Measurements from ENCODE around the gene DSG3. TPM values are rescaled to one million over a fixed set of nuclear protein-coding genes. Genes with fewer than 3 reads are reported as not detected.
"Not testable (repeated sequence)": the region's sequence is repeated elsewhere in the genome, so short reads cannot be mapped to it uniquely, and the experiment has no call there.

The DSG3 gene
- total and polyA plus RNA-seq, 10 of the 15 experiments (the other 5 are each of a cell fraction or from before 2014, with no cell fraction given): 0.01 to 0.36 (median 0.30) TPM

GRCh38 chr18:31493171-31493570, 45.6 kb downstream of the DSG3 start (continued):
- peak in 1 of 2 experiments; percentile 23; a peak in 1 of 3 replicates for TF ChIP-seq EGR1 (IDR thresholded peaks at IDR 0.05; ENCODE audit: borderline replicate concordance in 1 of 2, low read depth in 2 of 2, low read length in 2 of 2)
- no peak for TF ChIP-seq SIN3A (IDR thresholded peaks at IDR 0.05; ENCODE audit: low read depth, low read length)
- peak; percentile 90 for TF ChIP-seq MTA2 (IDR thresholded peaks at IDR 0.05; ENCODE audit: low read depth)
- TF ChIP-seq KLF5 (IDR thresholded peaks at IDR 0.05; ENCODE audit: partially characterized antibody): peak; percentile 78

- intact Hi-C loops (cut with micrococcal nuclease; ENCODE audit: unreplicated experiment): loop anchor here (10.0 kb wide), 1 partner anchor 259 kb away; no protein-coding TSS in a partner anchor
- H3K79me2 ChIP-seq (ENCODE audit: control insufficient read depth, insufficient read depth, low read length): peaks cover 6% of the 10 kb centered on the region
- no peak for DNase-seq (ENCODE audit: low read depth, low spot score)
- no peak for FAIRE-seq
- no peak for TF ChIP-seq NBN (IDR thresholded peaks at IDR 0.05)
- TF ChIP-seq NR2C1 (IDR thresholded peaks at IDR 0.05): no peak
- TF ChIP-seq TCF7 (IDR thresholded peaks at IDR 0.05; ENCODE audit: borderline replicate concordance): no peak
- TF ChIP-seq HDAC2 (IDR thresholded peaks at IDR 0.05): no peak
- no peak for TF ChIP-seq CREB1 (IDR thresholded peaks at IDR 0.05; ENCODE audit: low read depth)
- H3K9ac ChIP-seq (ENCODE audit: control insufficient read depth, insufficient read depth, low read length): no peak overlapping the region
- H4K20me1 ChIP-seq (ENCODE audit: control insufficient read depth, insufficient read depth): no peaks in the 10 kb centered on the region
- no peak overlapping the region for H3K27ac ChIP-seq (ENCODE audit: control insufficient read depth, insufficient read depth)
- no peaks in the 10 kb centered on the region for H3K27me3 ChIP-seq (replicated peaks in 1 of 2; ENCODE audit: control insufficient read depth in 2 of 2, insufficient read depth in 2 of 2, low read length in 1 of 2)
- H3K4me3 ChIP-seq: no peak overlapping the region
- no peak overlapping the region for H3K4me2 ChIP-seq (ENCODE audit: control insufficient read depth, insufficient read depth)
- no peak for ATAC-seq
- H3K9me3 ChIP-seq (replicated peaks; ENCODE audit: control insufficient read depth, insufficient read depth, low read length): no peaks in the 10 kb centered on the region; the same call in 2 of the 3 replicates
- peaks cover 7% of the 10 kb centered on the region for H3K4me1 ChIP-seq (ENCODE audit: control insufficient read depth, insufficient read depth, low read length)
- ChIA-PET RAD21 (ENCODE audit: unreplicated experiment) (no interaction called here), CTCF (interaction anchor here (0.6 to 1.0 kb wide), 3 partner anchors 20 to 218 kb away, joined by 3 read pairs; no protein-coding TSS in a partner anchor), POLR2A (no interaction called here), SMC1A (ENCODE audit: uncharacterized antibody, unreplicated experiment) (interaction anchor here (1.1 to 3.1 kb wide), 5 partner anchors 9 to 186 kb away, joined by 3 to 10 read pairs (median 4); no protein-coding TSS in a partner anchor)
- H3K36me3 ChIP-seq (ENCODE audit: control insufficient read depth in 2 of 2, insufficient read depth in 2 of 2, low read length in 1 of 2): no peaks in the 10 kb centered on the region
- no peak overlapping the region for H2AFZ ChIP-seq (ENCODE audit: control insufficient read depth, low read depth, low read length)
- in situ Hi-C loops (cut with MboI): no loop called here
- no TSS peak for BruUV-seq (replicated peaks)
Observed at GRCh38 chr18:31493941-31494340, 46.4 kb downstream of the DSG3 start.

GRCh38 chr18:31494705-31495244, 47.2 kb downstream of the DSG3 start:
- H3K9ac ChIP-seq (ENCODE audit: control insufficient read depth, insufficient read depth, low read length); H3K36me3 ChIP-seq (ENCODE audit: control insufficient read depth in 2 of 2, insufficient read depth in 2 of 2, low read length in 1 of 2); POLR2A ChIA-PET; ATAC-seq; in situ Hi-C loops (cut with MboI); H4K20me1 ChIP-seq (ENCODE audit: control insufficient read depth, insufficient read depth); H3K27ac ChIP-seq (ENCODE audit: control insufficient read depth, insufficient read depth); H2AFZ ChIP-seq (ENCODE audit: control insufficient read depth, low read depth, low read length); H3K27me3 ChIP-seq (replicated peaks in 1 of 2; ENCODE audit: control insufficient read depth in 2 of 2, insufficient read depth in 2 of 2, low read length in 1 of 2); H3K4me1 ChIP-seq (ENCODE audit: control insufficient read depth, insufficient read depth, low read length); H3K4me3 ChIP-seq; FAIRE-seq; BruUV-seq (replicated peaks); H3K9me3 ChIP-seq (replicated peaks; ENCODE audit: control insufficient read depth, insufficient read depth, low read length); RAD21 ChIA-PET (ENCODE audit: unreplicated experiment); H3K4me2 ChIP-seq (ENCODE audit: control insufficient read depth, insufficient read depth); DNase-seq (ENCODE audit: low read depth, low spot score): not testable (repeated sequence)
- 71% methylated on average over 2 of the region's 2 CpGs for WGBS (ENCODE audit: insufficient coverage, insufficient replicate concordance, low lambda C conversion rate, missing lambda C conversion rate)
- ChIA-PET CTCF (interaction anchor here (0.6 to 0.9 kb wide), 2 partner anchors 69 to 219 kb away, joined by 3 read pairs; no protein-coding TSS in a partner anchor), SMC1A (ENCODE audit: uncharacterized antibody, unreplicated experiment) (interaction anchor here (1.1 to 1.5 kb wide), 2 partner anchors 10 to 185 kb away, joined by 3 to 4 read pairs; no protein-coding TSS in a partner anchor)
- peaks cover 11% of the 10 kb centered on the region for H3K79me2 ChIP-seq (ENCODE audit: control insufficient read depth, insufficient read depth, low read length)
- intact Hi-C loops (cut with micrococcal nuclease; ENCODE audit: unreplicated experiment): loop anchor here (5.0 to 10.0 kb wide), 2 partner anchors 163 to 260 kb away; no protein-coding TSS in a partner anchor

Measured in GM12878 (cell line).